Hypothalamus (tissue), 51 donors: ENCODE data around the gene WAC.
"Not testable (repeated sequence)": the region's sequence is repeated elsewhere in the genome, so short reads cannot be mapped to it uniquely, and the experiment has no call there.

Experiments used
- DNase-seq, 51 donors: peaks; one replicate each; lab custom pipeline; 2025; lab: John Stamatoyannopoulos, UW

WAC gene, protein sequence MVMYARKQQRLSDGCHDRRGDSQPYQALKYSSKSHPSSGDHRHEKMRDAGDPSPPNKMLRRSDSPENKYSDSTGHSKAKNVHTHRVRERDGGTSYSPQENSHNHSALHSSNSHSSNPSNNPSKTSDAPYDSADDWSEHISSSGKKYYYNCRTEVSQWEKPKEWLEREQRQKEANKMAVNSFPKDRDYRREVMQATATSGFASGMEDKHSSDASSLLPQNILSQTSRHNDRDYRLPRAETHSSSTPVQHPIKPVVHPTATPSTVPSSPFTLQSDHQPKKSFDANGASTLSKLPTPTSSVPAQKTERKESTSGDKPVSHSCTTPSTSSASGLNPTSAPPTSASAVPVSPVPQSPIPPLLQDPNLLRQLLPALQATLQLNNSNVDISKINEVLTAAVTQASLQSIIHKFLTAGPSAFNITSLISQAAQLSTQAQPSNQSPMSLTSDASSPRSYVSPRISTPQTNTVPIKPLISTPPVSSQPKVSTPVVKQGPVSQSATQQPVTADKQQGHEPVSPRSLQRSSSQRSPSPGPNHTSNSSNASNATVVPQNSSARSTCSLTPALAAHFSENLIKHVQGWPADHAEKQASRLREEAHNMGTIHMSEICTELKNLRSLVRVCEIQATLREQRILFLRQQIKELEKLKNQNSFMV

DNA sequence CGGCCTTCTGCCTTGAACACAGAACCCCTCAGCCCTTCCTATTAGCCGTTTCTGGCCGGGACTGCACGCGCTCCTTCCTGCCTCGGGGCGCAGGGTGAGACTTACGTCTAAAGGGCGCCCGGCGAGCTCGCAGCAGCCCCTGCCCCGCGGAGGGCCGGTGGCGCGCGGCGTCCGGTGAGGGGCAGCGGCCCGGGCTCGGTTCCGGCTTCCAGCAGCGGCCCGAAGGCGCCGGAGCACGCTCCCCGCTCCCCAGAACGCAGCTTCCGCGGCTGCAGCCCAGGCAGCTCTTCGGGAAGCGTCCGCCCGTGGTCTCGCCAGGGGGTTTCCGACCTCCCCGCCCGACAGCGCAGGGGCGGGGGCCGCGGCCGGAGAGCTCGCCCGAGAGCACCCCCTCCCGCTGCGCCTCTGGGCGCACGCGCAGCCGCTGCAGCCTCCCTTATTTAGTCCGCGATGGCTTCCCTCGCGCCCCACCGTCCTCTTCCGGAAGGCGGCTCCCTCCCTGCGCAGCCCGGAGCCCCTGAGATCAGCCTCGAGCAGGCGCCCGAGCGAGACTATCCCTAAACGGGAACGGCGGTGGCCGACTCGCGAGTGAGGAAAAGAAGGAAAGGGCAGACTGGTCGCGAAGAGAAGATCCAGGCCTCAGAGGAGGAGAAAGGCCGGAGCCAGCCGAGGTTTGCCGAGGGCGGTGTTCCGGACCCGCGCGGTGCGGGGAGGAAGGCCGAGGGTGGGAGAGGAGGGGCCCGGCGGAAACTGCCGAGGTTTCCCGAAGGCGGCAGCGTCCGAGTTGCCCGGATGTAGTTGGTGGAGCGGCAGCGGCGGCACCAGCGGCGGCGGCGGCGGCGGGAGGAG is at the start of gene WAC:
Gene WAC, plus strand, starts transcription at position 782 of the 849 bp plus-strand sequence. CDS start 462 bp downstream, outside the sequence.
- peak; percentile 72 to 100 (median 93) for DNase-seq

DNA sequence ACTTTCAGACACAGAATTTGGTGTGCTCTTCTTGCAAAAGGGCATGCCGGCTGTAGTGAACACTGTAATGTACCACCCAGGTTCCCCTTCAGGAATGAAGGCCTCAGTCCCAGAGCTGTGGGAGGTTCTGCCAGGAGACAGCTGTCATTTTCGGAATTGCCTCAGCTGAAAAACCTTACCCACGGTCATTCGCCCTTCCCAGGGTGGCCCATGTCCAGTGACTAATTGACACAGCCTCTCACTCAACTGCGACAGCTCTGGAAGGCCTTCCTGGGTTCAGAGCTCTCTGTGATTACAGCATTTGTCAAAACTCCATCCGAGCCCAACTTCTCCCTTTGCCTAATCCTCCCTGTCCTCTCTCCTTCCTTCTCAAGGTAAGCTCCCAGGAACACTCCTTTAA is 43.7 kb upstream of the WAC start:
- DNase-seq: no peak

DNA sequence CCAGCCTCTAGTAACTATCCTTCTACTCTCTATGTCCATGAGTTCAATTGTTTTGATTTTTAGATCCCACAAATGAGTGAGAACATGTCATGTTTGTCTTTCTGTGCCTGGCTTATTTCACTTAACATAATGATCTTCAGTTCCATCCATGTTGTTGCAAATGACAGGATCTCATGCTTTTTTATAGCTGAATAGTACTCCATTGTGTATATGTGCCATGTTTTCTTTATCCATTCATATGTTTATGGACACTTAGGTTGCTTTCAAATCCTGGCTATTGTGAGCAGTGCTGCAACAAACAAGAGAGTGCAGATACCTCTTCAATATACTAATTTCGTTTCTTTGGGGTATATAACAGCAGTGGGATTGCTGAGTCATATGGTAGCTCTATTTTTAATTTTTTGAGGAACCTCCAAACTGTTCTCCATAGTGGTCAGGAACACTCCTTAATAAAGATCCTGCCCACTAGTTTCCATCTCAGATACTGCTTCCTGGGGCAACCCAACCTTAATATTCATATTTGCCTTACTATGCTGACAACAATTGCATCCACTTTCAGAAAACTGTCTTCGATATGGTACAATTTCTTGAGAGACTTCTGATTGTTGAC is 42.6 kb upstream of the WAC start:
- not testable (repeated sequence) for DNase-seq

DNA sequence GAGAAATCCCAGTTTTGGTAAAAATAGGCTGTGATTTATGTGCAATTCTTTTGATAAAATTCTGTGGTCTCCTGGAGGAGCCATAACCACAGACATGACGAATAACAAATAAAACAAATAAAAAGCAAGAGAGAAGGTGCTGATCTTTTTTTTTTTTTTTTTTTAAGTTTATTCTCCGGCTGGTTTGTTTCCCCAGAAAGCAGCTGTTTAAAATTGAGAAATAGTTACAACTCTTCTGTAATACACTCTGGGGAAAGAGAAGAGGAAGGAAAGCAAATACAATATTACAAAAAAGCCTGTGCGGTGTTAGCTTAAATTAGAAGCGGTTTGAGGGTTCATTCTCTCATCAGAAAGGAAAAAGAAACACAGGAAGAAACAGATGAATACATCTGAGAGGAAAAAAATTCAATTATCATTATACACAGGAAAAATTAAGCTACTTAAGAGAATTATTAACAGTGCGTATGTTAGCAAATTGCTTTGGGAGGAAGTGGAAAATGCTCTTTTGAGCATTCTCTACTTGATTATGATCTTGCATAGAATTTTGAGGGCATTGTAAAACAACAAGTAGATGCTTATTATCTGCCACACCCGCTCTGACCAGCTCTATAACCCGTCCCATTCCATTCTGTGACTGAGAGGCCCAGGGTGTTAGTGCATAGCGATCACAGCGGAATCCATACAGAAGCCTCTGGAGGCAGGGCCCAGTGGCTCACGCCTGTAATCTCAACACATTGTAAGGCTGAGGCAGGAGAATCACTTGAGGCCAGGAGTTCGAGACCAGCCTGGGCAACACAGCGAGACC is 40.6 kb upstream of the WAC start:
- DNase-seq: no peak

DNA sequence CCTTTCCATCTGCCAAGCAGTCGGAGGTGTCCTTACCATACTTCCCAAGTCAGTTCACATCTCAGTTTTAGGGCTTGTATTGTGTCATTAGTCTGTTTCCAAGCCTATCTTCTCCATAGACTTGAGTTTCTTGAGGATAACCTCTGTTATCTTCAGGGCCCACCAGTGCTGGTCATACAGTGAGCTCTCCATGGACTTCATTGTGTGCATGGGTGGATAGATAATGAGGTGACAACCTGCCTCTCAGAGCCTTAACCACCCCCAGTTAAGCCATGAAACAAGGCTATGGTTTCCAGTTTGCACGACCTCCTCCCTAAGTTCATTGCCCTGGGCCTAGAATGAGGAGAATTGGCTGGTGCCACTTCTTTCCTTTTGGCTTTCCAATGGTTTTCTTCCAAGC is 38.5 kb upstream of the WAC start:
- DNase-seq: no peak

DNA sequence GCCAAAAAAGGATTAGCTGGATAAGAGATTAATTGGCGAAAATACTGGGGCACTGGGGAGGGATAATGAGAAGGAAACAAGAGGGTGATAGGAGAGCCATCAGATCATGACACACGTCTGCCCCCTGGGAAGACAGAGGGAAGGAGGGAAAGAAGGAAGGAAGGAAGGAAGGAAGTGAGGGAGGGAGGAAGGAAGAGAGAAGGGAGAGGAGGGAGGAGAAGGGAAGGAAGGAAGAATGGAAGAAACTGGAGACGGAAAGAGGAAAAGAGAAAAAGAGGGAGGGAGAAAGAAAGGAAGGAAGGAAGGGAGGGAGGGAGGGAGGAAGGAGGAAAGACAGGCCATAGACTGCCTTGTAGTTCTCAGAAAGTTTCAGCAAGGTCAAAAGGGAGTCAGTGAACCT is 37.8 kb upstream of the WAC start:
- no peak for DNase-seq

DNA sequence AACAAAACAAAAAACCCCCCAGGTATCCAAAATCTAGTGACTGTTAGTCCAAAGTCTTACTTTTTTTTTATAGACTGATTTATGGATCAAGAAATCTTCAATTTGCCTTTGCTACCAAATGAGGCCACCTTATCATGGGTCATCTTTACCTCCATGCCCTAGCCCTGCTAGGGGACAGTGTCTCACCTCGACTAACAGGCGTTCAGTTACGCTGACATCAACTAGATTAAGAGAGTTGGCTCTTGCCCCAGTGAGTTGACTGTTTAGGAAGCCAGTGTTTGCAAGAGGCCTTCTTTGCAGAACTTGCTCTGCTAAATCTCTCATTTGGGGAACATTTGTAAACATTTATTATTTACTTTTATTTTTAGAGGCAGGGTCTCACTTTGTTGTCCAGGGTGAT is 36.9 kb upstream of the WAC start:
- no peak for DNase-seq

DNA sequence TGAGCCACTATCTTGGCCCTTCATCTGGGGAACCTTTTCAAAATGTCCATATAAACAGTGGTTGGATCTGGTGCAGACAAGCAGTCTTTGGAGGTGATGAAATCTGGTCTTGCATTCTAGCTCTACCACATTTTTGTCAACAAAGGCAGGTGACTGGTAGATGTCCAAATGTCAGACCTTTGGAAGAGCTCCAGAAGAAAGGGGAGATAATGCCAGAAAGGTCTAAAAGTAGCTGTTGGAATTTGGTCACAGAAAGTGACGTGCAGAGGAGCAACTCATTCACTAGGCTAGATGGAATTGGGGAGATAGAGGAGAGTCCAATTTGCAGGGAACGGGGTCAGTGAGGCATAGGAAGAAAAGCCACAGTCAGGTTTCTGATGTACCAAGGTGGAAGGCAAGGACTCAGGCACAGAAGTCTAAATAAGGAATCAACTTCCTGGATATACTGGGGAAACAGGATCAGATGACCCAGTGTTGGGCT is 36.4 kb upstream of the WAC start:
- DNase-seq: no peak

DNA sequence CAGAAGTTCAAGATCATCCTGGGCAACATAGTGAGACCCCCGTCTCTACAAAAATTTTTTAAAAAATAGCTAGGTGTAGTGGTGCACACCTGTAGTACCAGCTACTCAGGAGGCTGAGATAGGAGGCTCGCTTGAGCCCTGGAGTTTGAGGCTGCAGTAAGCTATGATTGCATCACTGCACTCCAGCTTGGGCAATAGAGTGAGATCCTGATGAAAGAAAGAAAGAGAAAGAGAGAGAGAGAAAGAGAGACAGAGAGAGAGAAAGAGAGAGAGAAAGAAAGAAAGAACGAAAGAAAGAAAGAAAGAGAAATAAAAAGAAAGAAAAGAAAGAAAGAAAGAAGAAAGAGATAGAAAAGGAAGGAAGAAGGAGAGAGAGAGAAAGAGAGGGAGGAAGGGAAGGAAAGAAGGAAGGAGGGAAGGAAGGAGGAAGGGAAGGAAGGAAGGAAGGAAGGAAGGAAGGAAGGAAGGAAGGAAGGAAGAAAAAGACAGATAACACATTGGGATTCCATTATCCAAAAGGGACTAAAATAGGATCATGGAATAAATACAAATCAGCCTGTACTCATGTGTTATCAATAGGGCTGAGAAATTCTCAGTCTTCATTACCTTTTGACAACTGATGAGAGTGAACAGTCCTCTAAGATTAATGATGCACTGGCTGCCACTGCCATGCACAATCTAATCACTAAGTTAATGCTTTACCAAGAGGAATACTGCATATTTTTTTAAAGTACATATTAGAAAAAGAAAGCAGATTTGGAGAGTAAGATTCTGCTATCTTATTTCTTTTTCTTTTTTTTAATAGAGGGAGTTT is 35.4 kb upstream of the WAC start:
- no peak for DNase-seq

DNA sequence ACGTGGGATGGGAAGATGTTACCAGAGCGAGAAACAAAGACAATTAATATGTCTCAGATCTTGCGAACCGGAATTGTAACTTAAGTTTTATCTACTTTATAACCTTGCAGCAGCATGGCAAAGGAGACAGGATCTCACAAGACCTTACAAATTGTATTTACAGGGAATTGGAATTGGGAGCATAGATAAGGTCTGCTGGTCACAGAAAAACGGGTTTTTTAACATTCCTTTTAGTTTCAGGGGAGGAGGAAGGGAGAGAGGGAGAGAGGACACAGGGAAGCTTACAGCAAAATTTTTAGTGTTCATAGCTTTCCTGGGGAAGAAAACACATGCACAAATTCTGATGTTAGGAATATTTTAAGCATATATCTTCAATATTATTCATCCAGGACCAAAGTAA is 32.7 kb upstream of the WAC start:
- DNase-seq: not testable (repeated sequence)

DNA sequence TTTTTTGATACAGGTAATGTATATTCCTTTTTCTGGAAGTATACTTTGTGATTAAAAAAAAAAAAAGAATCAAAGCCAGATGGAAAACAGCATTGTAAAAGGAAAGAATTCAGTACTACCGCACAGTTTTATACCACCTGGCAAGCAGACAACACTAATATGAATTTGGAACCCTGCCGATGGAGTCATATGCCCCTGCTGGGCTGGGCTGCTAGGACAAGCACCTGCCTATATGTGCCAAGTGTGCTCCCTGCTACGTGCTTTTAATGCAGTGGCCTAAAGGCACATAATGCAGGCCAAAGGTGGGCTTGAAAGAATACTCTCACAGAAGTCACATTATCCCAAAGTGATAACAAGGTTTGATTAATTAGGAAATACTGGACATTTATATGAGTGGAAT is 29.8 kb upstream of the WAC start:
- no peak for DNase-seq

DNA sequence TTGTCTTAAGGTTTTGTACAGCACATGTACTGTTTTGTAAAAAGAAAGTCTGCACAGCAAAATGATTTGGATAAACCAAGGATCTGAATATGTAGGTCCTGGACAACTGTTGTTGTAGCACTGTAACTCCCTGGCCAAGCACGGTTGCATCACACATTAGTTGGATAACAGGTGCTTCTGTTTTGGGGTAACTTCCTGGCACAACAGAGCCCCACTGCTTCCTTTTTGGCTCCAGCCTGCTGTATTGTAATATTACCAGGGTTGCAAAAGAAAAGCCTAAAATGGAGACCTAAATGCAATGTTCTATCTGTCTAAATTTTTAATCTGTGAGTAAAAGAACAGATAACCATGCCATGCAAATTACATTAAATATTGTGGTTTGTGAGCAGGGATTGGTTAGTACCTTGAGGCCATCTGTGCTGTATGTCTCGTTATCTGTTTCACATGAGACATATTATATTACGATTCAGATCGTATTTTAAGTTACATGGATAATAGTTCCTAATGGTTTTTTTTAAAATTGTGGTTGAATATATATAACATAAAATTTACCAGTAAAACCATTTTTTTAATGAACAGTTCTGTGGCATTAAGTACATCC is 27.5 kb upstream of the WAC start:
- no peak for DNase-seq

DNA sequence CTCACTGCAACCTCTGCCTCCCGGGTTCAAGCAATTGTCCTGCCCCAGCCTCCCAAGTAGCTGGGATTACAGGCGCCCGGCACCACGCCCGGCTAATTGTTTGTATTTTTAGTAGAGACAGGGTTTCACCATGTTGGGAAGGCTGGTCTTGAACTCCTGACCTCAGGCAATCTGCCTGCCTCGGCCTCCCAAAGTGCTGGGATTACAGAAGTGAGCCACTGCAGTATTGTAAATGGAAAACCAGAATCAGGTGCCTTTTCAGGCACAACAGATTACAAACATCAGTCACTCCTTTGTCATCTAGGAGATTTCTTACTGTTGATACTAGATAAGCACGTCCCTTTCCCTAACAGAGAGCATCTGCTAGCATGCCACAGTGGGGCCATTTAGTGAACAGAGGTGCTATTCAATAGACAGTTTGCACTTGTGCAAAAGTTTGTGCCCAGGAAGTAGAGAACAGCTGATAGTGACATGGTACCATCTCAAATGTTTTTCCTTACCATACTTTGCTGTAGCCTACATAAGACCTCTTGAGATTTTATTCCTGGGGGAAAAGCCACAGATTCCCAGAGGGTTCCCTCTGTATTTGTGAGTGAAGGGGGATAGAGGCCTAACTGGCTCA is 24.5 kb upstream of the WAC start:
- no peak for DNase-seq

DNA sequence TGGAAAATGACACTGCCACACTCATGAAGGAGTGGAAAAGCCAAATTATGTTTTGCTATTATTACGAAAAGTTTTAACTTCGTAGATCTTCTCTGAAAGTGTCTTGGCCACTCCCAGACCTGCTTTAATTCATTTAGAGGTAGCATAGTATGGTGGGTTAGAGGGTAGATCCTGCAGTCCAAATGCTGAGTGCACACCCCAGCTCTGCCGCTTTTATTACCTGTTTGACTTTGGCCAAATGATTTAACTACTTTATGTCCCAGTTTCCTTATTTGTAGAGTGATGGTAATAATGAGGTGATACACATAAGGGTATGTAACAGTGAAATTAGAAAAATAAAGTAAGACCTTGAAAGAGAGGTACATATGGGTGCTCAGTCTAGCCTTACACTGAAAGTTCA is 23.6 kb upstream of the WAC start:
- no peak for DNase-seq

DNA sequence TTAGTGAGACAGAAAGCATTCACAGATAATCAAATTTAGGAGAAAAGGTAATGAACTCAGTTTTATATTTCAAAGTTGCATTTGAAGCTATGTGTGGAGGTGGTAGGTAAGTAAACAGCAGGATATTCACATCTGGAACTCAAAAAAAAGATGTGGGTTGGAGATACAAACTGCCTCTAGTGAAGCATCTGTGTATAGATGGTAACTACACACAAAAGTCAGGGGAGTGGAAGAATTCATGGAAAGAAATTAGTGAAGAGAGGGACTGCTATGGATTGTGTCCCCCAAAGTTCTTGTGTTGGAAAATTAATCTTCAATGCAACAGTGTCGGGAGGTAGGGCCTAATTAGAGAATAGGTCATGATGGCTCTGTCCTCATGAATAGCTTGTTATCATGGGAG is 18.3 kb upstream of the WAC start:
- DNase-seq: no peak

DNA sequence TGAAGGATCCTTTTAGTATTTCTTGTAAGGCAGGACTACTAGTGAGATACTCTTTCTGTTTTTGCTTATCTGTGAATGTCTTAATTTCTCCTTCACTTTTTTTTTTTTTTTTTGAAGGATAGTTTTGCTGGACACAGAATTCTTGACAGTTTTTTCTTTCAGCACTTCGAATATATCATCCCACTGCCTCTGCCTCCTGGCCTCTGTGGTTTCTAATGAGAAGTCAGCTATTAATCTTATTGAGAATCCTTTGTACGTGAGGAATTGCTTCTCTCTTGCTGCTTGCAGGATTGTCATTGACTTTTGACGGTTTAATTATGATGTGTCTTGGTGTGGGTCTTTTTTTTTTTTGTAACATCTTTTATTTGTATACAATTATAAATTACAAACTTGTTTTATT is 12.6 kb upstream of the WAC start:
- DNase-seq: no peak

DNA sequence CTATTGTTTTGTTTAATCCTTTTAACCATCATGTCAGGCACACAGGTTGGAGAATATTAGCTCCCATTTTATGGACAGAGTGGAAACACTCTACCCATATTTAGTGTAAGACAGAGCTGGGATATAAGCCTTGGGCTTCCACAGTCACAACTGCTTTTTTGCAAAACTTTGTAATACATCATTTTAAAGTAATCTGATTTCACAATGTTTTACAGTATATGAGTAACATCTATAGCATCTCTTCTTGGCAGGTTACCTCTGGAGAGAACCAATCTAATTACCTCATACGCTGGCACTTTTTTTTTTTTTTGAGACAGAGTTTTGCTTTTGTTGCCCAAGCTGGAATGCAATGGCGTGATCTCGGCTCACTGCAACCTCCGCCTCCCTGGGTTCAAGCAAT is 12.1 kb upstream of the WAC start:
- DNase-seq: not testable (repeated sequence)

DNA sequence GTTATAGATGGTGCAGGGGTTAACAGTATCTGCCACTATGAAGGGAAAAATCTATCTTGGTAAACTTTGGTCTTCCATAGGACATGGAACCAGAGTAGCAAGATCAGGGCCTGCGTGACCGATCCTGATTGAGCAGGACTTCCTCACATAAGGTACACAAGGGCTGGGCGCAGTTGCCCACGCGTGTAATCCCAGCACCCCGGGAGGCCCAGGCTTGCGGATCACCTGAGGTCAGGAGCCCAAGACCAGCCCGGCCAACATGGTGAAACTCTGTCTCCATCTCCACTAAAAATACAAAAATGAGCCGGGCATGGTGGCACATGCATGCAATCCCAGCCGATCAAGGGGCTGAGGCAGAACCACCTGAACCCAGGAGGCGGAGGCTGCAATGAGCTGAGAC is 11.0 kb upstream of the WAC start:
- not testable (repeated sequence) for DNase-seq
